ENCODE results near the gene DEDD. TPM values are rescaled to one million over a fixed set of nuclear protein-coding genes. Genes with fewer than 3 reads are reported as not detected.

The DEDD gene
- total and polyA plus RNA-seq, 2 of the 13 experiments (the other 11 are each of a cell fraction or from before 2014, with no cell fraction given): 12.6 to 27.8 TPM

- TF ChIP-seq FOXO4 (CRISPR knock-in tag; conservative IDR thresholded peaks at IDR 0.05) (no peak), ZNF644 (CRISPR knock-in tag; IDR thresholded peaks at IDR 0.05; ENCODE audit: low read depth) (no peak), RARG (CRISPR knock-in tag; IDR thresholded peaks at IDR 0.05; ENCODE audit: low read depth) (no peak), HOXA3 (CRISPR knock-in tag; IDR thresholded peaks at IDR 0.05) (peak; percentile 54; the same call in 1 of the 2 replicates), NR2F1 (CRISPR knock-in tag; IDR thresholded peaks at IDR 0.05) (0 out of 4 replicates have a peak, but pooled peaks of 1 of the 2 experiments have one; percentile 26), KDM5A (IDR thresholded peaks at IDR 0.05; ENCODE audit: borderline replicate concordance, low read length) (peak; percentile 88), ZNF513 (CRISPR knock-in tag; conservative IDR thresholded peaks at IDR 0.05) (no peak), ZNF713 (CRISPR knock-in tag; IDR thresholded peaks at IDR 0.05) (no peak), SETDB1 (CRISPR knock-in tag; IDR thresholded peaks at IDR 0.05; ENCODE audit: borderline replicate concordance) (no peak), ELF1 (CRISPR knock-in tag; IDR thresholded peaks at IDR 0.05) (no peak), ETV5 (CRISPR knock-in tag; IDR thresholded peaks at IDR 0.05; ENCODE audit: borderline replicate concordance) (no peak), ZHX2 (IDR thresholded peaks at IDR 0.05; ENCODE audit: low read depth) (peak; percentile 81), ZHX2 (CRISPR knock-in tag; IDR thresholded peaks at IDR 0.05; ENCODE audit: borderline replicate concordance) (no peak), ZNF572 (CRISPR knock-in tag; IDR thresholded peaks at IDR 0.05) (no peak), ZKSCAN5 (CRISPR knock-in tag; IDR thresholded peaks at IDR 0.05) (no peak), ZHX1 (CRISPR knock-in tag; IDR thresholded peaks at IDR 0.05; ENCODE audit: low read depth) (peak; percentile 76; the same call in 1 of the 2 replicates), CREBL2 (CRISPR knock-in tag; IDR thresholded peaks at IDR 0.05; ENCODE audit: borderline replicate concordance) (no peak)
Observed at GRCh38 chr1:161159087-161159912, 26.8 kb upstream of the DEDD start, which contains the start of gene USP21 (continued).

Measured in HepG2 (cell line).